Stimulated activated CD8-positive, alpha-beta memory T cell treated with anti-CD3 and anti-CD28 coated beads, Interleukin-15, amount 100 ng/mL, for 4 hours (primary cell): ENCODE results near the gene CACNA2D2.

Source experiments
- DNase-seq, 2 donors: peaks; one replicate each; pipeline ENCODE4 v3.0.0-alpha.2; 2020; ENCODE audit warnings: low read depth in 2 of 2

Gene CACNA2D2

DNA sequence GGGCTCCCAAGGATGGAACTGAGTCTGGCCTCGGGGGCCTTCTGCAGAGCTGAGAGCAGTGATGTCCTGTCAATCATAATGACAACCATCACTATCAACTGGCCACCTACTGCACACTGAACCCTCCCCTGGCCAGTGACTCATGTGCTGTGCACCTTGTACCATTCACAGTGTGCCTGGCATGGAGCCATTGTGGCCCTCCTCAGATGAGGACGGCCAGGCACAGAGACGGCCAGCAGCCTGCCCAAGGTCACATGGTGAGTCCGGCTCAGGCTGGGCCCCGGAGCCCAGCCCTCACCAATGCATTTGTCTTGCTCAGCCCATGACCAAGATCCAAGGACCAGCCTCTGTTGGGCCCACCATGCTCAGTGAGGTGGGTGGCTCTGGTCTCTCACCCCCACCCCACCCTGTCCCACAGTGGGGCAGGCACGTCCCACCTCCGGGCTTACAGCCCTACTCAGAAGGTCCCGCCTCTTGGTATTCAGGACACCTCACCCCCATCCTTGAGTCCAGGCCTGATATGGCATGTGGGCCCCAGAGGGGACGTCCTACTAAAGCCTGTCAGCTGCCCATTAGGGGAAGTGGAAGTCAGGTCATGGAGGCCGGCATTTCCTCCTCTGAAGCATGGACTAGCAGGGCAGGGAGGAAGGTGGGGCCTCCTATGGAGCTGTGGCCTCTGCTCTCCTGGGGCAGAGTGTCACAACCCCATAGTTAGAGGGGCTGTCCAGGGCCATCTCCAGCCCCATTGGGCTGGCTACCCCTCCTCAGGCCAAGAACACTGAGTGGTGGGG lies 108.2 kb downstream of the CACNA2D2 start:
- no peak for DNase-seq

- DNase-seq: no peak
Measured at GRCh38 chr3:50393061-50393460, 110.4 kb downstream of the CACNA2D2 start.

DNA sequence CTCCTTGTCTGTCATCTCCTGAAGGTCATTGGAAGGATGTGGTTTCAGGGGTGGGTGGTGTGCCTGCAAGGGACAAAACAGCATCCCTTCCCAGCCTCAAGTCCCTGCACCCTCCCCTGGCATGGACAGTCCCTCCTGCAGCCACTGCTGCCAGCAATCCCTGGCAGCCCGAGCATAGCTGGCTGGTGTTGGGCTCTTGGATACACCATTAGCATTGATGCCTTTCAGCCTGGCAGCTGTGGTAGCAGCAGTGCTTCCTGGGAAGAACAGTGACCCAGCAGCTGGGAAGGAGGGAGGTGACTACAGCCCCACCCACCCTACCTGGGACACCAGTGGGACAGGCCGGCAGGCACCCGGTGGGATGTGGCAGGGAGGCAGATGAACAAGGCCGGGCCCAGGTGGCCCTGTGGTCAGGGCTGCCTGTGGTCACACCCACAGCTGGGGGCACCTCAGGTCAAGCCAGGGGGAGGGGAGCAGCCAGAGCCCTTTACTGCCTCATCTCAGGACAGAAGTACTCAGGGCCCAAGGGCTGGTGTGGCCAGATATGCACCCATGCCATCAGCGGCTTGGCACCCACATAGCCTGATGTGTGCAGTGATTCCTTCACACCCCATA lies 111.2 kb downstream of the CACNA2D2 start:
- no peak for DNase-seq

DNA sequence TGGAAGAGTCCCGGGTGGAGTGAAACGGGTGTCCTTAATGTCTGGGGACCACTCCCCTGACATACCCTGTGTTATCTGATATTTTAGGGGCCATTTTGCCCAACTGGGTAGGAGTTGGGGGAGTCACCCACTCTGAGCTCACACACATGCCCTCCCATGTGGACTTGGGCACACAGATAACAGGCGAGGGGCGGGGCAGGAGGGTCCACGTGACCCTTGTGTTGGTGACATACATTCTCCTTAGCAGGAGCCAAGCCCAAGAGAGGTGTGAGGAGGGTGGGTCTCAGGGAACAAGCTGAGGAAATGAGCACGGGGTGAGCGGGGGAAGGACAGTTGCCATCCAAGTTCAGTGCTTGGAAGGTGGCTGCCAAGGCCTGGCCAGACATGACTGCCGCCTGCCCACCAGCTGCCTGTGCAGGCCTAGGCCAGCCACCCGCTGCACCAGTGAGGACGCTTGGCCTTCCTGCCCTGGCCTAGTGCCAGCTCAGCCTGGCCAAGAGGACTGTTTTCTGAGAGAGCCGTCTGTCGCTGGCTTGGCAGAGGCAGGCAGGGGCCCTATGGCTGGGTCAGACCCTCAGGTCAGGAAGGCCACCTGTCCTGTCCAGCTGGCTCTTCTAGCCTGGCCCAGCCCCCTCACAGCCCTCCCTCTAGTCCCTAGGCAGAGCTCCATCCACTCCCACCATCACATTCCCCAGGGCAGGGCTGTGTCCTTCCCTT lies 112.8 kb downstream of the CACNA2D2 start:
- DNase-seq: no peak

GRCh38 chr3:50389414-50389767 lies 114.0 kb downstream of the CACNA2D2 start:
- DNase-seq: no peak

GRCh38 chr3:50388720-50389413 lies 114.6 kb downstream of the CACNA2D2 start:
- no peak for DNase-seq

DNA sequence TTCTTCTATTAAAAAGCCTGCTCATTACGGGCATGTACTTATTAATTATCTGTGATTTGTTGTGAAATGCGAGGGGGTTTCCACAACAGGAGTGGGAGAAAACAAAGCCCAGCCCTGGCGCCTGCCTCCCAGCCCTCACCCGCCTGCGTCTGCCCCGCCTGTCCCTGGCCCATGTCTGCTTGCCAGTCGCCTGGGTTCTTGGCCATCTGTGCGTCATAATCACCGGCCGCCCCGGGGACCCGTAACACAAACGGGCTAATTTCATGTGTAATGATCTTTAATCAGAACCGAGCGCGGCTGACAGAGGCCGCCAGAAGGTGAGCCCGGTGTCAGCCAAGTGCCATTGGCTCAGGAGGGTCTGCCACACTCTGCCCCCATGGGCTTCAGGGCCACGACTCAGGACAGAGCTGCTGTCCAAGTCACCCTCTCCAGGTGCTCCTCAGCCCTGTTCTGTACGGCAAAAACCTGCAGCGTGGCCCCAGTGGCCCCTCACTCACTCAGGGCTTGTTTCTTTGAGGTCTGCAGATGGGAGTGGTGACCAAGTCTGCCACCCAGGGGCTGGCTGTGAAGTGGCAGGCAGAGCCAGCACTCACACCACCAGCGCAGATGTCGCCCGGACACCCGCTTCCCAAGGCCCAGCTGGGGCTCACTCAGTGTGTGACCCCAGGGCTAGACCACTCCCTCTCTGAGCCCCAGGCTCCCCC lies 115.3 kb downstream of the CACNA2D2 start:
- DNase-seq: no peak

DNA sequence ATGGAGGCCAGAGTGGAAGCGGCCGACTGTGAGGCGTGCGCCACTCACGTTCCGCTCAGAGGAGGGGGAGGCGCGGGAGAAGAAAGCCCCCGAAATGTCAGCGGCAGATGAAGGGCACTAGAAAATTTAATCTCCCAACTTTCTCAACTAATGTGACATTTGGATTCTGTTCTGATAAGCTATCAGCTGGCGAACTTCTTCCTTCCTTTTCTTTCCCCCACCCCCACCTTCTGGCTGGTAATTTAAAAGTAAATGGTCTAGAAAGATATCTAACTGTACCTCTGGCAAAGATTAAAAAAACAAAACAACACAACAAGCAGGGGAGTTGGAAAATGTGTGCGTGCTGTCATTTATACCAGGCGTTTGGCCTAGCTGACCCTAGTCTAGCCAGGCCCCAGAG lies 117.7 kb downstream of the CACNA2D2 start:
- no peak for DNase-seq

- DNase-seq: no peak
Measured at GRCh38 chr3:50383750-50384149, 119.7 kb downstream of the CACNA2D2 start.

GRCh38 chr3:50382722-50383121 lies 120.7 kb downstream of the CACNA2D2 start:
- no peak for DNase-seq

DNA sequence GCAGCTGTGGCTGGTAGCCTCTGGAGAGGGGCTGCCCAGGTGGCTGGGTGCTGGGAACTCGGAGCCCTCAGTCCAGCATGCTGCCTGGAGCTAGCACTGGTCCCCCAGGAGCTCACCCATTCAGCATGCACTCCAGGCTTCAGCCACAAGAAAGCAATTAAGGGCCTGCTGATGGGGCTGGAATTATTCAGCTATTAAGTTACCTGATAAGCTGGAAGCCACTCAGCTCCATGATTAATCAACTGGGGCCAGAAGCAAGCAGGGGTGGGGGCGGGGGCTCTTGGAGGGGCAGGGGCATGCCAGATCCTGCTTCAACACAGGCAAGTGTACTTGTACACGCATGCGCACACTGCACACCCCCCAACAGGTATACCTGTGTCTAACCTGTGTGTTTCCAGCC lies 122.1 kb downstream of the CACNA2D2 start:
- no peak for DNase-seq

DNA sequence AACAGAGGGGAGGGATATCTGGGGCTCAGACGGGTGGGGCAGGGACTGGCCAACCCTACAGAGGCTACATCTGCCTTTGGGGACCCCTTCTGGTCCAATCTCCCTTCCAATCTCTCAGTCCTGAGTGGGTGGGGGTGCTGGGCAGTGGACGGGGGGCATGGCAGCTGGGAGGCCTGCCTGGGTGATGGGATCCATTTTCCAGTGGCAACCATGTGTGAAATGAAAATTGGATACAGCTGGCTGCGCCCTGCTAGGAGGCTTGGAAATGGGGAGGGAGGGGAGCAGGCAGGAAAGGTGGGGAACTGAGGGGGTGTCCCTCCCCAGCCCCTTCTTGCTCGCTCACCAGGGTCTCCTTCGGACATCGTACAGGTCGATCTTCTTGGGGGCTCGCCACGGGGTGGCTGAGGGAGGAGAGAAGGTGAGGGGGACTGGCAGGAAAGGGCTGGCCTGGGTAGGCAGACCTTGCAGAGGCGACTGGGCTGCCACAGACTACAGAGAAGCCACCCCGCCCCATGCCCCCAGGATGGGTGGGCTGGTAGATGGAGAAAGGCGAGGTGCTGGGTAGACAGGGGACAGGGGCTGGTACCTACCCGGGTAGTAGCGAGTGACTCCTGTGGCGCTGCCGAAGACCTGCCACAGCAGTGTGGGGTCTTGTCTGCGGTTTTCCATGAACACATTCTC lies 122.9 kb downstream of the CACNA2D2 start:
- no peak for DNase-seq

GRCh38 chr3:50378757-50379156 lies 124.7 kb downstream of the CACNA2D2 start:
- no peak for DNase-seq

- DNase-seq: no peak
Measured at GRCh38 chr3:50378024-50378423, 125.4 kb downstream of the CACNA2D2 start.

DNA sequence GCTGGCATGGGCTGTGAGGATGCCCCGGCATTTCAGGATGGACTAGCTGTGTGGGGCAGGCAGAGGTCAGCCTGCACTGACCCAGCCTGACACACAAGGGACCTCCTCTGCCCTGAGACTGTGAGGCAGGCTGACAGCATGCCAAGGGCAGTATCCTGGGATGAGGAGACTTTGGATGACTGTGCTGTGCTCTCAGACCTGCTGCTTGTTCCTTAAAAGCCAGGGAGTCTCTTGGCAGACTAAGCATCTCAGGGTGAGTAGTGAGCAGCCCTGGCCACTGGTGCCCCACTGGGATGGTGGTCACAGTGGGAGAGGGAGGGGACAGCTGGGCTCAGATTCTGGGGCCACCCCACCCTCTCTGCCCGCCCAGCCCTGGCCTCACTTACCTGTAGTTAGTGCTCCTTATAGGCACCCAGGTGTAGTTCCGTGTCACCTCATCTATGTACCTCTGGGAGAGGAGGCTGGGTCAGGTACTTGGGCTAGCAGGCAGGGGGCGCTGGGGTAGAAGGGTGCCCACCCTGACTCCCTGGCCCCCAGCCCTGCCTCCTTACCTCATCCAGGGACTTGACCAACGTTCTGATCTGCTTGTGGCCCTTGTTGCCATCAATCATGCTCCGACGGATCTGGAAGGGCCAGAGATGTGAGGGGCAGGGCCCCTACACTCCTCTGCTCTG lies 128.0 kb downstream of the CACNA2D2 start:
- DNase-seq: no peak

GRCh38 chr3:50374363-50375257 lies 128.8 kb downstream of the CACNA2D2 start:
- DNase-seq: no peak

DNA sequence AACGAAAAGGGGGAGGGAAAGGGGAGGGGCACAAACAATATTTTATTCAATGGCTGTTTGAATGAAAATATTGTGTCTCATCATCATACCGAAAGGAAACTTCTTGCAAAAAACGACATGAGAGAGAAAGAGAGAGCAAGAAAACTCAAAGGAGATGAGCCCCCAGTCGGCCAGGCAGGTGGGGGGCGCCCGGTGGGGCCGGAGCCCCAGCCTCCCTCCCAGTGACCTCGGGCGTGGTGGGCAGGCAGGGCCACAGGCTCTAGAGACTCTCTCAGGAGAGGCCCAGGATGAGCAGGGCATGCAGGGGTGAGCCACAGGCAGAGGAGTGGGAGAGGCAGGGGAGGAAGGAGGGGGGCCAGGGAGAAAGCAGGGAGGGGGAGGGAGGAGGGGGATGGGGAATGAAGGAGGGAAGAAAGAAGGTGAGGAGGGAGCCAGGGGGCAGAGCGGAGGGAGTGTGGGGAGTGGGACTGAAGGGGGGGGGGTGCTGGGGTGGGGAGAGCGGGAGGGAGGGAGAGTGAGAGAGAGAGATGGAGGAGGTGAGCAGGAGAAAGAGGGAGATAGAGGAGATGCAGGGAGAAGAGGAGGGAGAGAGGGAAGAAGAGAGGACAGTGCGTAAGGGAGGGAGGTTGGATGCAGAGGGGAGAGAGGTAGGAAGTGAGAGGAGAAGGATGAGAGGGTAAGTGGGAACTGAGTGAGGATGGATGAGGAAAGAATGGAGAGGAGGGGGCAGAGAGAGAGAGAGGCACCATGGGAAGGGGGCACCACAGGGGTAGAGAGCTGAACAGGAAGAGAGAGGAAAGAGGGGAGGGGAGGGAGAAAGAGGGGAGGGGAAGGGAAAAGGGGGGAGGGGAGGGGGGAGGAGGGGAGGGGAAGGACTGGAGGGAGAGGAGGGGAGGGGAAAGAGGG lies 130.0 kb downstream of the CACNA2D2 start:
- no peak for DNase-seq

- no peak for DNase-seq
Measured at GRCh38 chr3:50372349-50372748, 131.1 kb downstream of the CACNA2D2 start.
